NCI-H2196 (cell line): ENCODE results near the gene KIAA1958.
"Not testable (repeated sequence)": the region's sequence is repeated elsewhere in the genome, so short reads cannot be mapped to it uniquely, and the experiment has no call there.

Experiments used
- DNase-seq: peaks from one replicate; lab custom pipeline; 2025; ENCODE audit not compliant: unreplicated experiment; lab: John Stamatoyannopoulos, UW

The KIAA1958 gene

GRCh38 chr9:112489039-112489546 is 2.5 kb downstream of the KIAA1958 start:
- no peak for DNase-seq

DNA sequence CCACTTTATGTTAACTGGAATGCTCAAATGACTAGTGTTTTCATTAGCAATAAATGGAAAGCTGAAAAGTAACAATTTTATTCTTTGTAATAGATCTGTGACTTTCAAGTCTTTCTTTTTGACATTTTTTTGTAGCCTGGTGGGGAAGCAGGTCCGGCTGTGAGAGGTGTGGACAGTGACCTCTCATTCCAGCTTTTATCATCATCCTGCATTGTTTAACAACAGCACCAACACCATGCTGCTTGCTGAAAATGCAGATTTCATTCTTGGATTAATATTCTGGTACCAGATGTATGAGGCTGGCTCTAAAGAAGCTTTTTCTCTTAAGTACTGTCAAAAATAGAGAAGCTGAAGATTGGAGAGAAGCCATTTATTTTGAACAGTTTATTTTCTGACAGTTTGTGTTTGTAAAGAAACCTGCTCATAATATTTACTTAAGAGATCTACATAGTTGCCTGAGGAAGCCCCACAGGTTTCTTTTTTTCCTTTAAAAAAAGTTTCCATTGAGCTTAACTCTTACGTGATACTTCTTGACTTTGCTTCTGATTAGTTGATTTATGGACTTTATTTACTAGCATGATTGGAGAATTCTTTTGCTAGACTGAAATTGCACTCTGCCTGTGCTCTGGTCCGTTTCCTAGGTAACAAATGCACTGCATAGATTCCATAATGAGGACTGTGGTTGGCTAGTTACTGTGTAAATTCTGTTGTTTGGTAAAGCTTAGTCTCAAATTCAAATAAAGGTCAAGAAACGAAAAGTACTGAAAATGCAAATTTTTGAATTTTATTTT is 3.4 kb downstream of the KIAA1958 start:
- DNase-seq, result no peak

DNA sequence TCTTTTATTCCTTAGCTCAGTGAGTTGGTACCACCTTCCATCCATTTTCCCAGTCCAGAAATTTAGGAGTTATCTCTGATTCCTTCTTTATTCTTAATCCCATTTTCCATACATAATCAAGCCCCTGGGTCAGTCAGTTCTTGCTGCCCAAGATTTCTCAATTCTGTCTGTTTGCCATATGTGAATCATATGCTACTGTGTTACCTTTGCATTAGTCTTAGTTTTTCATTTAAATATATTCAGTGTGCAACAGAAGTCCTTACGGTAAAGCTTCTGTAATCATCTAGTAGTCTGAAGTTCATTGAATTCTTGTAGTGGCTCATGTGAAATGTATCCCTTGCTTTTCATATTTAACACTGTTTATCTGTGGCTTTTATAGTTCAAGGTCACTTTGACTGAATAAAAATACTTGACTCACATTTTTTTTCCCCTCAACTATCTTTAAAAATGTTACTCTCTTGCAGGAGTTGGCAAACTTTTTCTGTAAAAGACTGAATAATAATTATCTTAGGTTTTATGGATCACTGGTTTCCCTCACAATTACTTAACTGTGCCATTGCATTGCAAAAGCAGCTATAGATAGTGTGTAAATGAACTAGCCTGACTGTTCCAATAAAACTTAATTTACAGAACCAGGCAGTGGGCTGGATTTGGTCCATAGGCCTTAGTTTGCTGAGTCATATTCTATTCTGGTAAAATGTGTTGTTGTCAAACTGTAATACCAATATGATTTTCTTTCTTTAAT is 6.9 kb downstream of the KIAA1958 start:
- DNase-seq, result no peak

DNA sequence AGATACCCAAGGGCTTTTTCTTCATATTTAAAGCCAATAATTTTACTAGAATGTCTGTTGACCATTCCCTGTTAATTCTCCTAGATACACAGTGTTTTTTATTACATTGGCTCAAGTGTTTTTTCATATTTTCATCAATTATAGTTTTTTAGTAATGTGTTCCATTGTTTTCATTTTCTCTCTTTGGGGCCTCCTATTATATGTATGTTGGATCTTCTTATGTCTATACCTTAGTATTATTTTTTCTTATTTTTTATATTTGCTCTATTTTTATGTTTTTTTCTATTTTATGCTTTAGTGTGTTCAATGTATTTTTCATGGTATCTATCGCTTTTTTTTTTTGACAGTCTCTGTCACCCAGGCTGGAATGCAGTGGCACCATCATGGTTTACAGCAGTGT is 7.5 kb downstream of the KIAA1958 start:
- DNase-seq, result no peak

- DNase-seq, result no peak
Measured at GRCh38 chr9:112495614-112496013, 9.0 kb downstream of the KIAA1958 start.

- DNase-seq, result no peak
Measured at GRCh38 chr9:112496074-112496722, 9.6 kb downstream of the KIAA1958 start.

GRCh38 chr9:112500842-112501241 is 14.2 kb downstream of the KIAA1958 start:
- no peak for DNase-seq

- no peak for DNase-seq
Measured at GRCh38 chr9:112501287-112501686, 14.7 kb downstream of the KIAA1958 start.

DNA sequence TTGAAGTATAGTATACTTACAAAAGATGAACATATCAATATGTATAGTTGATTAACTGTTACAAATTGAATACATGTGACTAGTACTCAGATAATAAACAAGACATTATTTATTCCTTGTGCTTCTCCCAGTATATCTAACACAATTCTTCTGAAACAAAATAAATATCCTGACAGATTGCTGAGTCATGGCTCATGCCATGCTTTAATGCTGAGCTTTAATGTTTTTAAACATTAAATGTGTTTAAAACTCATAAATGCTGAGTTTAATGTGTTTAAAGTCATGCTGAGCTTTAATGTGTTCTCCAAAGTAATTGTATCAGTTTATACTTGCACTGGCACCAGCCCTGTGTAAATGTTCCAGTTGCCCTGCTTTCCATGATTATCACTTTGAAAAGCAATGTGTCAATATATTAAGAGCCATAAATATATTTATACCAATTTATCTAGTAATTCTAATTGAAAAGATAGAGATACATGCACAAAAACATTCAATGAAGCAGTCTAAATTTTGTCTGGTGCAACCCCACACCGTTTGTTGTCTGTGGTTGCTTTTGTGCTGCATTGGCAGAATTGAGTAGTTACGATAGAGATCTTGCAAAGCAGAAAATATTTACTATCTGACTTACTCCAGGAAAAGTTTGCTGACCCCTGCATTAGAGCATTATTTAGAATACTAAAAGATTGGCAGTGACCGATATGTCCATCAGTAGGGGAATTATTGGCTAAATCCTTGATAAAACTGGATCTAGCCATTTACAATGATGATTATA is 15.7 kb downstream of the KIAA1958 start:
- DNase-seq, result no peak

DNA sequence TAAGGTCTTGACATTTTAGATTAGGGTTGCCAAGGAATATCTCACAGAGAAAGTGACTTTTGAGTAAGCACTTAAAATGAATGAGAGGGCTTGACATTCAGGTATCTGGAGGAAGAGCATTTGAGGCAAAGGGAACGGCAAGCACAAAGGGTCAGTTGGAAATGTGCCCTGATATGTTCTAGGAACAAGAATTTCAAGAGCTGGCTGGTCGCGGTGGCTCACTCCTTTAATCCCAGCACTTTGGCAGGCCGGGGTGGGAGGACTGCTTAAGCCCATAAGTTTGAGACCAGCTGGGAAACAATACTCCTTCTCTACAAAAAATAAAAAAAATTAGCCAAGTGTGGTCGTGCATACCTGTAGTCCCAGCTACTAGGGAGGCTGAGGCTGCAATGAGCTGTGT is 16.5 kb downstream of the KIAA1958 start:
- no peak for DNase-seq

DNA sequence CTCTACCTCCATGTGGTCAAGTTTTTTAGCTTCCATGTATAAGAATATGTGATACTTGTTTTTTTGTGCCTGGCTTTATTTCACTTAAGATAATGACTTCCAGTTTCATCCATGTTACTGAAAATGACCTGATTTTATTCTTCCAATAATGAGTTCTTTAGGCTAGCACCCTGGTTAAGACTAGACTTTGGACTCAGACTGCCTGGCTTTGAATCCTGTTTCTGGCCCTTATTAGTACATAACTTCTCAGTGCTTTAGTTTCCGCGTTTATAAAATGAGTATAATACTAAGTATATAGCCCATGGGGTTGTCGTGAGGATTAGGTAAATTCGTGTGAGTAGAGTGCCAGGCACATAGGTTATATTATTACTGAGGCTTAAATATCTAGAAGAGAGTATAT is 18.5 kb downstream of the KIAA1958 start:
- no peak for DNase-seq

DNA sequence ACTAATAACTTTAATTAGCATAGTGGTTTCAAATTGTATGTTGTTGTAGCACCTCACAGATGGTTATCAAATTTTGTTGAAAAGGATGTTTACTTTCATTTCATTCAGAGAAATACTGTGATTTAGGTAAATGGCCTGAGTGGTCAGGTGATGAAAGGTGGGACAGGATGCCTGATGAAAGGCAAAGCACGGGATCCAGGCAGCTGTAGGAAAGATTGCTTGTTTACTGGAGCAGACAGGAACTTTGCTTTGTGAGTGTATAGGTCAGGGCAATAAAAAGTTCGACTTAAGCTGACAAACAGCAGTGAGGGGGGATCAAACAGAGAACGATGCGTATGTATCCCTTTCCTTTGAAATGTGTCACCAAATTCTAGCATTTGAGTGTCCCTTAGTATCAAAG is 19.0 kb downstream of the KIAA1958 start:
- no peak for DNase-seq

DNA sequence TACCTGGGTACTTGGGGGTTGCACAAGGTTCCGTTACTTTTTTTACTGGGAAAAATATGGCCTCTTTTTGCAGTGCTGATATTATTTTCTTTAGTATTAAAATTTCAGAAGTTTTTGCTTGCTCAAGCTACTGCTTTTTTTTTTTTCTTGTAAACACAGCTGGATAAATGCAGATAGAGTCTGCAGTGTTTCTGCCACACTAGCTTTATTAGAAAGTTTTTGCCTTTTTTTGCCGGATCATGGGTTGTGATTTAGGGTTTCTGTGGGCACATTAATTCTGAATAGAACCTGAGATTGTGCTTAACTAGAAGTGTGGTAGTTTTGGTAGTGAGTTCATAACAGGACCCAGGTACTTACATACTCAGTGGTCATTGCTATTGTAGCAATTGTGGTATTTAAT is 19.9 kb downstream of the KIAA1958 start:
- DNase-seq, result no peak

DNA sequence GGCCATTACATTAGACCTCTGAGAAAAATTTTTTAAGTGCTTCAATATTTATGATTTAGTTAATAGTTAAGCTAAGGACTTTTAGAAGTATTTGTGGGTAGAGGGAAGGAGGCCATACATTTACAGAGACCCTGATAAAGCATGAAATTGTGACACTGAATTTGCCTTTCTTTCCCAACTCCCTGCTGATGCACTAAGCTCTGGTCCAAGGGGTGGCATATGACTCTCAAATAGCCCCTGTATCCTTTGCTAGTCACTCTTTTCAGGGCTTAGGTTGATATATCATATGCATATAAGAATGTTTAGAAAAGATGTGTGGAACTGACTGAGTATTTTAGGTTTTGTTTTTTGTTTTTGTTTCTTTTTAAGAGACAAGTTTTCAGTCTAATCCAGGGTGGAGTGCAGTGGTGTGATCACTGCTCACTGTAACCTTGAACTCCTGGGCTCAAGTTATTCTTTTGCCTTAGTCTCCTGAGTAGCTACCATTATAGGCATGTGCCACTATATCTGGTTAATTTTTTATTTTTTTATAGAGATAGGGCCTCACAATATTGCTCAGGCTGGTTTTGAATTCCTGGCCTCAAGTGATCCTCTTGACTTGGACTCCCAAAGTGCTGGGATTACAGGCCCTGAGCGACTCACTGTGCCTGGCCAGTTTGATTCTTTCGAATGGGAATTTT is 20.5 kb downstream of the KIAA1958 start:
- no peak for DNase-seq

DNA sequence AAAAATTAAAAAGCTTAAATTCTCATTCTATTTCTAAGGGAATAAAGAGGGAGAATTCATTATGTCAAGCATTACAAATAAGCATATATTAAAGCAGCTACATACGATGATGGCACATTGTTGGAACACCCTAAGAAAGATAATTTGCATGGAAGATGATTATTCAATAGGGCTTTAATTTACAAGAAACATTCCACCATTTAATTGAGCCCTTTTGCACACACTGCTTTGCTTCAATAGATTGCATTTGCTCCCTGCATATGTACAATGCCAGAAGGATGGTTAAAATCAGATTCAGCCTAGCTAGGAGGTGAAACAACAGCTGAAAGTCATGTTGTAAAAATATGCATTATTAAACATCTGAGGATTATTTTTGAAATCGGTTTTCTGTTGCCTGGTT is 21.8 kb downstream of the KIAA1958 start:
- DNase-seq, result no peak

DNA sequence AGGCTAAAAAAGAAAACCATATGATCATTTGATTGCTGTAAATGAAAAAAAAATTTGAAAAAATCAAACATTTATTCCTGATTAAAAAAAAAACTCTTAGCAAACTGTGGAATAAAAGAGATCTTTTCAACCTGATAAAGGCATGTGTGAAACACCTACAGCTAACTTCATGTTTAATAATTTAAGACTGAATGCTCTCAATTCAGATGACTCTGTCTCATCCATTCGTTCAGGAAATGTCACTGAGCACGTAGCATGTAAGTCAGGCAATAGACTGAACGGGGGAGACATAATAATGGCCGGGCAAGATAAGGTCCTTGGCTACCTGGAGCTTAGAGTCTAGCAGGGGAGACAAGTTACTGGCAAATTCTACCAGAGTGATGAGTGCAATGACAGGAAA is 25.8 kb downstream of the KIAA1958 start:
- not testable (repeated sequence) for DNase-seq

GRCh38 chr9:112516769-112517168 is 30.1 kb downstream of the KIAA1958 start:
- DNase-seq, result no peak

DNA sequence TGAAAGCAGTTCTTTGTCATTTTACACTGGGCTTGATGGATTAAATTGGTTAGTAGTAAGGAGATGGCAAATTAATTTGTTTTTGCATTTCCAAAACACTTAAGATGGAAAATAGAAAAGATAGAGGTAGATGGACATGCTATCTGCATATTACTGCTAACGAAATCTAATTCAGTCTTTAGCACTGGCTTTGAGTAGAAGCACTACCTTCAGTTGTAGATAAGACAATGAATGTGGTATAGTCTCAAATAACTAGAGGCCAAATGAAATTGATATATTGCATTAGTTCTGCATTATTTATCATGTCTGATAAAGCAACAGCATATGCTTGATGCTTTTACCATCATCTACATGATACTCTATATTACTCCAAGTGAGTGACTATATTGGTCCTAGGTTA is 33.4 kb downstream of the KIAA1958 start:
- no peak for DNase-seq

DNA sequence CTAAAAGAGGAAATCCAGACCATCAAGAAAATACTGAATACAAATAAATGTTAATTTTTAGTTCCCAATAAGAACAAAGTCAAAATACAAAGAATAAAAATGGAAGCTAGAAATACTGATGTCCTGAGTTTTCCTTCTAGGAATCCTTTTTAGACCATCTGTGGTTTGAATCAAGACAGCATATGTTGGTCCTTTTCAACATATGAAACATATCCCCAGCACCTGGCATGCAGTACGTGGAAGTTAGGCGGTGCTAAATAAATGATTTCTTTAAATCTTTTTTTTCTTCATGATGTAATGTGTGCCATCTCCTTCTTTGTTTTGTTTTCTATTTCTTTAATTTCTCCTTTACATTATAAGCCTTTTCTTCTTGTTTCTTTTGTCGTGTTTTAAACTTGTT is 34.0 kb downstream of the KIAA1958 start:
- DNase-seq, result no peak

GRCh38 chr9:112526973-112527372 is 40.3 kb downstream of the KIAA1958 start:
- DNase-seq, result no peak

- DNase-seq, result no peak
Measured at GRCh38 chr9:112527959-112528358, 41.3 kb downstream of the KIAA1958 start.
